Fibroblast of mammary gland (primary cell): ENCODE data around the gene CCDC28B.

Source experiments
- DNase-seq: peaks from one replicate; pipeline ENCODE4 v3.0.0-alpha.2; 2010; ENCODE audit warnings: low read depth
- H3K4me3 ChIP-seq: 2 replicates; pipeline ENCODE4 v1.5.1; 2011; ENCODE audit warnings: low read depth, mild to moderate bottlenecking, low read length, moderate library complexity; ENCODE audit not compliant: control insufficient read depth
- TF ChIP-seq, protein P1 (sequence below): conservative IDR thresholded peaks from 2 replicates; pipeline ENCODE4 v1.5.1; 2011; ENCODE audit warnings: low read depth, low read length, inconsistent platforms; ENCODE audit not compliant: control insufficient read depth, insufficient read depth

CCDC28B gene

GRCh38 chr1:32172621-32173245 is 27.7 kb upstream of the CCDC28B start:
- DNase-seq, result peak; percentile 22
- no peak overlapping the region for H3K4me3 ChIP-seq
- TF ChIP-seq, protein P1, sequence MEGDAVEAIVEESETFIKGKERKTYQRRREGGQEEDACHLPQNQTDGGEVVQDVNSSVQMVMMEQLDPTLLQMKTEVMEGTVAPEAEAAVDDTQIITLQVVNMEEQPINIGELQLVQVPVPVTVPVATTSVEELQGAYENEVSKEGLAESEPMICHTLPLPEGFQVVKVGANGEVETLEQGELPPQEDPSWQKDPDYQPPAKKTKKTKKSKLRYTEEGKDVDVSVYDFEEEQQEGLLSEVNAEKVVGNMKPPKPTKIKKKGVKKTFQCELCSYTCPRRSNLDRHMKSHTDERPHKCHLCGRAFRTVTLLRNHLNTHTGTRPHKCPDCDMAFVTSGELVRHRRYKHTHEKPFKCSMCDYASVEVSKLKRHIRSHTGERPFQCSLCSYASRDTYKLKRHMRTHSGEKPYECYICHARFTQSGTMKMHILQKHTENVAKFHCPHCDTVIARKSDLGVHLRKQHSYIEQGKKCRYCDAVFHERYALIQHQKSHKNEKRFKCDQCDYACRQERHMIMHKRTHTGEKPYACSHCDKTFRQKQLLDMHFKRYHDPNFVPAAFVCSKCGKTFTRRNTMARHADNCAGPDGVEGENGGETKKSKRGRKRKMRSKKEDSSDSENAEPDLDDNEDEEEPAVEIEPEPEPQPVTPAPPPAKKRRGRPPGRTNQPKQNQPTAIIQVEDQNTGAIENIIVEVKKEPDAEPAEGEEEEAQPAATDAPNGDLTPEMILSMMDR, result no peak

GRCh38 chr1:32178380-32179192 is 21.8 kb upstream of the CCDC28B start:
- H3K4me3 ChIP-seq, result peak overlapping the region; percentile 48
- TF ChIP-seq, protein P1, result no peak
- no peak for DNase-seq

- TF ChIP-seq, protein P1, result no peak
- peak overlapping the region; percentile 48 for H3K4me3 ChIP-seq
- no peak for DNase-seq
Measured at GRCh38 chr1:32179193-32179442, 21.3 kb upstream of the CCDC28B start.

DNA sequence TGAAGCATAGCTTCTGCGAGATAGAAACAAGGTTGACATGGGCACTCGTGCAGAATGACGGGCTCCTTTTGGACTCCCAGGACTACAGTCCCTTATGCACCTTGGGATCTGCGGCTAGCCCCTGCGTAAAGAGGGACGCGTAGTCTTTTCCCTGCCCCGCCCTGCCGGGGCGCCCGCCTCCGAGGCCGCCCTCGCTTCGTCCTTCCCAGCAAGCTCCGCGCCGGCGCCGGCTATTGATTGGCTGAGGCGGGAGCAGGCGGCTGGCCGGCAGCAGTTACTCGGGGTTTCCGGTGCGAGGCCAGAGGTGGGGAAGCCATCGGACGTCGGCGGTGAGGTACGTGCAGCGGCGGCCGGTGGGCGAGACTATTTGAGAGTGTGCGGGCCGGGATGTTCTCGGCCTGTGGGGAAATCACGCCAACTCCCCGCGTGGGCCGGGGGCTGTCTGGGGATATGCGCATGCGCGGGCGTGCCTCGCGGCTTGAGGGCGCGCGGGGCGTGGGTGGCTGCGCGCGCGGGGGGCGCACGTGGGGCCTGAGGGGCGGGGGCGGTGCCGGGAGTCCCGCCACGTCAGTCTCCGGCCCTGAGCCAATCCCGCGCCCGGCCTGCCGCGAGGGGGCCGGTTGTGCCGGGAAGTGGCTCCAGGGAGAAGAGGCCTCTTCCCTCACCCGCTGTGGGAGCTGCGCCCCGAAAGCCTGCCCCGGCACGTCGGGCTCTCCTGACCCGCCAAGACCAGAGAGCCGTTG is 20.8 kb upstream of the CCDC28B start, which contains the start of gene TXLNA:
Gene TXLNA, plus strand, starts transcription at position 233 of the 743 bp plus-strand sequence. CDS start 671 bp downstream, outside the sequence.
- TF ChIP-seq, protein P1, result no peak
- peak; percentile 88 for DNase-seq
- H3K4me3 ChIP-seq, result peak within 1 kb of the TSS; percentile 64

DNA sequence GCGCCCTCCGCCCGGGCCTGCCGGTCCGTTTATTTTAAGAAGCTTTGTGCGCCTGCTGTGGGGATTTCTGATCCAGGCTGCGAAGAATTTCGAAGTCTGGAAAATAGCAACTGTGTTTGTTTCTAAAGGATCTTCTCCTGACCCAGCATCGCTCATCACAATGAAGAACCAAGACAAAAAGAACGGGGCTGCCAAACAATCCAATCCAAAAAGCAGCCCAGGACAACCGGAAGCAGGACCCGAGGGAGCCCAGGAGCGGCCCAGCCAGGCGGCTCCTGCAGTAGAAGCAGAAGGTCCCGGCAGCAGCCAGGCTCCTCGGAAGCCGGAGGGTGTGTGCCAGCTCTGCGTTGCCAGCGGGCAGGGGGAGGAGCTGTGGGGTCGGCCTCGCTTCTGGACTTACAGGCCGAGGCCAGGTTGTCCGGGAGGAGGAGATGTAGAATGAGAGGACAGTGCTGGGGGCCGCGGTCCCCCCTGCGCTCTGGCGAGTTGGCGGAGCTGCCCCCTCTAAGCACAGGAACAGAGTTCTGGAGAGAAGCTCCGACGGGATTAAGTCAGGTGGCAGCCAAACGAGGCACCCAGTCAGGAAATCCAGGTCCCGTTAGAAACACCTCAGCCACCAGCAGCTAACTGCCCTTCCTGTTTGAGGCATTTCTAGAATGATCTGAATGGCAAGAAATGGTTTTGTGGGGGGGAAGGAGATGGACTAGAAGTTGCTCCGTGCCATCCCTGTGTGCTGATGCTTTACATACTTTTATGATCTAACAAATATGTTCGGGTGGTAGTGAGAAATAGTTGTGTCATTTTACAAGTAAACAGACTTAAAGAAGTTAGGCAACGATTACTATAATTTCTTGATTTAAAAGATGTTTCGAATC is 20.0 kb upstream of the CCDC28B start:
- peak; percentile 43 for DNase-seq
- H3K4me3 ChIP-seq, result peak overlapping the region; percentile 64
- TF ChIP-seq, protein P1, result no peak

- no peak for DNase-seq
- TF ChIP-seq, protein P1, result no peak
- H3K4me3 ChIP-seq, result peak overlapping the region; percentile 64
Measured at GRCh38 chr1:32181065-32181464, 19.3 kb upstream of the CCDC28B start.
